AG10803 (cell line): ENCODE data around the gene PFKFB2.
A peak's percentile ranks its signal among the peaks of the same experiment; 100 is the strongest.

Experiments
- DNase-seq: peaks from one replicate; pipeline ENCODE4 v3.0.0; 2010; ENCODE audit warnings: low read depth
- H3K4me3 ChIP-seq: 2 replicates; pipeline ENCODE4 v1.5.1; 2011; ENCODE audit warnings: mild to moderate bottlenecking, low read length, control low read depth
- TF ChIP-seq, protein P1 (sequence below): conservative IDR thresholded peaks from 2 replicates; pipeline ENCODE4 v1.5.1; 2011; ENCODE audit warnings: mild to moderate bottlenecking, low read length, control low read depth, inconsistent platforms

PFKFB2 gene

DNA sequence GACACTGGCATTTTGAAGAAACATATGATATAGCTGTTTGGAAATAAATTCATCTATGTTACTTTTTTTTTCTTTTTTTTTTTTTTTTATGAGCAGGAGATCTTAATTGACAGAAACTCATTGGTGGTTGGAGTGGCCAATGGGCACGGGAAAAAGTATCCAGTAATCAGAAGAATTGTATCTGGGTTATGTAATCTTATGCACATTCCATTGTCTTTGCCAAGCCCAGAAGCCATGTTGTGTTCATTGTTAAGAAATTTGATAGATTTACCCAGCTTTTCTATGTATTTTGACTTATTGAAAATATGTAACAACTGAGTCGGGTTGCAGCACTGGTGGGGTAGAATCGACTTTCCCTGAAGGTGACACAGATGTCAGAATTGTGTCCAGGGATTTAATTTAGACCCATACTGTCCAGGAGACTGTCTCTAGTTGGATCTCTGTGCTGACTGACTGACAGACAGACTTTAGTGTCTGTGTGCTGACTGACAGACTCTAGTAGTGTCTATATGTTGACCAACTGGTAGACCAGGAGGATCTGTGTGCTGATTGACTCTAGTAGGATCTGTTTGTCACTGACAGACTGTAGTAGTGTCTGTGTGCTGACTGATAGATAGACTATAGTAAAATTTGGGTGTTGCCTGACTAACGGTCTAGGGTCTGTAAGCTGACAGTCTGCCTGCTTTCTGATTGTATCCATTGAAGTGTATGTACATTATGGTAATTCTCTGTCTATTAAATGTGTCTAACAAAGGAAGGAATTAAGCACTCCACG, 23.3 kb downstream of the PFKFB2 start:
- TF ChIP-seq, protein P1, sequence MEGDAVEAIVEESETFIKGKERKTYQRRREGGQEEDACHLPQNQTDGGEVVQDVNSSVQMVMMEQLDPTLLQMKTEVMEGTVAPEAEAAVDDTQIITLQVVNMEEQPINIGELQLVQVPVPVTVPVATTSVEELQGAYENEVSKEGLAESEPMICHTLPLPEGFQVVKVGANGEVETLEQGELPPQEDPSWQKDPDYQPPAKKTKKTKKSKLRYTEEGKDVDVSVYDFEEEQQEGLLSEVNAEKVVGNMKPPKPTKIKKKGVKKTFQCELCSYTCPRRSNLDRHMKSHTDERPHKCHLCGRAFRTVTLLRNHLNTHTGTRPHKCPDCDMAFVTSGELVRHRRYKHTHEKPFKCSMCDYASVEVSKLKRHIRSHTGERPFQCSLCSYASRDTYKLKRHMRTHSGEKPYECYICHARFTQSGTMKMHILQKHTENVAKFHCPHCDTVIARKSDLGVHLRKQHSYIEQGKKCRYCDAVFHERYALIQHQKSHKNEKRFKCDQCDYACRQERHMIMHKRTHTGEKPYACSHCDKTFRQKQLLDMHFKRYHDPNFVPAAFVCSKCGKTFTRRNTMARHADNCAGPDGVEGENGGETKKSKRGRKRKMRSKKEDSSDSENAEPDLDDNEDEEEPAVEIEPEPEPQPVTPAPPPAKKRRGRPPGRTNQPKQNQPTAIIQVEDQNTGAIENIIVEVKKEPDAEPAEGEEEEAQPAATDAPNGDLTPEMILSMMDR, result no peak
- DNase-seq, result peak; percentile 38

GRCh38 chr1:207077012-207077411, 23.9 kb downstream of the PFKFB2 start:
- no peak overlapping the region for H3K4me3 ChIP-seq
- DNase-seq, result no peak
- TF ChIP-seq, protein P1, result no peak; the same call in 1 of the 2 replicates

More for the DNA sequence above, 23.3 kb downstream of the PFKFB2 start:
- H3K4me3 ChIP-seq, result no peak overlapping the region

DNA sequence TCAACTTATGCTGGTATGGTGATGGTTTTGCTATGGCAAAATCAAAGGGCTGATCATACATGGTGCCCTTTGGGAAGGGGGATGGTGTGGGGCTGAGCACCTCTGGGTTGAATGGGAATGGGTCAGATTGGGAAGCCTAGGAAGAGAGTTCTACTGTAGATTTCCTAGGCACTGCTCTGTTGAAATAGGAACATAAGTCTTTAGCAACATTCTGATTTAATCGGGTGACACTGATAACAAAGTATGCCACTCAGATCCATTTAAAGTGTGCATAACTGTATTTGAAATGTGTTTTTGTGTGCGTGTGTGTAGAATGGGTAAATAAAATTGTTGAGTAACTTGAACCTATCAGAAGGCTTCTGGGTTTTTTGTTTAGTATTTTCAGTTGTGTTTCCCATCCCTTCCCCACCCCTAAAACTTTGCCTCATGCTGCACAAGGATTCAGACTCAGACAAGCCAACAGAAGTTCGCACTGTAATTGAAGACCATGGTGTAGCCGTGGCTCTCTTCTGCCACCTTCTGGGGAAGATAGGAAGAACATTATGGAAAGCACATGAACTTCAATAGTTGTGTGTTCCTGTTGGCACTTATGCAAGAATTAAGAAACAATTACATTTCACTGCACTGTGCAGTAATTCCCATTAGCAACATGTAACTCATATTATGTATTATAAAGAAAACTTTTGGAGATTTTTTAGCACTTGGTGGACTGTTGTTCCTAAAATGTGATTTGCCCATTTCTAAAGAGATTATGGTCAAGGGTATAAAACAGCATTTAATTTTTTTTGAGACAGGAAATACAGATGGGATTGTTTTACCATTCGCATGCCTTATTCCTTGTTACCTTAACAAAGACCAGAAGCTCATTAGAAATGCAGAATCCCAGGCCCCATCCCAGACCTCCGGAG, 24.6 kb downstream of the PFKFB2 start:
- H3K4me3 ChIP-seq, result no peak overlapping the region
- TF ChIP-seq, protein P1, result peak; percentile 99
- DNase-seq, result peak; percentile 81

DNA sequence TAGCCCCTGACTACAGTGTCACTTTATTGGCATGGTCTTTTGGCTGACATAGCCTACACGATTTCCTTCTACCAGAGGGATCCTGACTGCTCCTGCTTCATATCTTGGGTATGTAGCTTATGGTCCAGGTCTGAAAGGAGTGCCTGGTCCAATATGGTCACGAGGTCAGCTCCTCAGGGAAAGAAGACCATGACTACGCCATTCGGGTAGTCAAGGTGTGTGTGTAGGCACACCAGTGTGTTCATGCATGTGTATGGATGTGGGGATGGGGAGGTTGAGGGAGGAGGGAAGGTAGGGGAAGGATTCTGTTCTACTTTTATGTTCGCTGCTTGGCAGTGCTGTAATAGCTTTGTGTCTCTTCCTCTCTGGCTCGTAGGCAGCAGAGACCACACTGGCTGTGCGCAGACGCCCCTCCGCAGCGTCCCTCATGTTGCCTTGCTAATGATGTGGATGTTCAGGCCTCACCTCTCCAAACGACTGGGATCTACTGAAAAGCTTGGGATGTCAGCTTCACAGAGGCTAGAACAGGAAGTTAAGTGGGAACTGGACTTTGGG, 25.6 kb downstream of the PFKFB2 start:
- DNase-seq, result no peak
- no peak overlapping the region for H3K4me3 ChIP-seq
- TF ChIP-seq, protein P1, result no peak

GRCh38 chr1:207079706-207080241, 26.7 kb downstream of the PFKFB2 start:
- TF ChIP-seq, protein P1, result no peak
- no peak overlapping the region for H3K4me3 ChIP-seq
- no peak for DNase-seq

GRCh38 chr1:207081088-207081487, 28.0 kb downstream of the PFKFB2 start:
- no peak for DNase-seq
- TF ChIP-seq, protein P1, result no peak
- H3K4me3 ChIP-seq, result no peak overlapping the region
